GM12878 (cell line): Measurements from ENCODE around the gene RHOC. TPM values are rescaled to one million over a fixed set of nuclear protein-coding genes. Genes with fewer than 3 reads are reported as not detected.

Source experiments
- ATAC-seq: fragments of 200-7000 bp; cut with Tn5 transposase; 3 replicates; pipeline ENCODE4 v1.9.1; 2020; ENCODE audit warnings: mild to moderate bottlenecking, moderate library complexity
- BruUV-seq: library from RNA; stranded (reverse); fragments of 400-500 nt; replicated peaks from 2 replicates; lab custom pipeline; 2021; lab: Mats Ljungman, UMichigan
- CTCF ChIA-PET: fragments of 300-600 bp; sonication (Branson Sonifier 250); formaldehyde crosslinking; extraction: SDS; loops from one replicate; lab custom pipeline; 2021; ENCODE audit warnings: inconsistent platforms; lab: Yijun Ruan, JAX
- POLR2A ChIA-PET: fragments of 350-600 bp; formaldehyde crosslinking; extraction: SDS; loops from one replicate; lab custom pipeline; 2021; ENCODE audit warnings: inconsistent platforms; lab: Charles Lee
- RAD21 ChIA-PET: fragments of 300-600 bp; sonication (Branson Sonifier 250); formaldehyde crosslinking; loops from one replicate; lab custom pipeline; 2023; ENCODE audit warnings: antibody characterized with exemption; ENCODE audit not compliant: unreplicated experiment; lab: Charles Lee
- SMC1A ChIA-PET: fragments of 300-600 bp; sonication (Branson Sonifier 250); formaldehyde crosslinking; loops from one replicate; lab custom pipeline; 2023; ENCODE audit not compliant: unreplicated experiment, uncharacterized antibody; lab: Charles Lee
- DNase-seq: peaks from one replicate; pipeline ENCODE4 v3.0.0-alpha.2; 2011; ENCODE audit warnings: low read depth, low spot score
- FAIRE-seq: peaks from 3 replicates; lab custom pipeline; 2011; peaks lifted over from hg19 to GRCh38; lab: Jason Lieb, UNC
- H2AFZ ChIP-seq: 2 replicates; pipeline ENCODE4 v1.6.0; 2011; ENCODE audit warnings: low read depth, low read length, control low read depth; ENCODE audit not compliant: control insufficient read depth
- H3K27ac ChIP-seq: 2 replicates; pipeline ENCODE4 v1.5.1; 2011; ENCODE audit warnings: control low read depth; ENCODE audit not compliant: control insufficient read depth, insufficient read depth
- H3K27me3 ChIP-seq, 2 experiments: replicated peaks in 1 of 2; 2 replicates each; pipeline versions ENCODE4 v1.6.0 to v1.6.1; 2011; ENCODE audit warnings: low read length in 1 of 2; ENCODE audit not compliant: control insufficient read depth in 2 of 2, insufficient read depth in 2 of 2
- H3K36me3 ChIP-seq, 2 experiments: 2 replicates each; pipeline ENCODE4 v1.5.1; 2011; ENCODE audit warnings: low read length in 1 of 2; ENCODE audit not compliant: control insufficient read depth in 2 of 2, insufficient read depth in 2 of 2
- H3K4me1 ChIP-seq: 2 replicates; pipeline ENCODE4 v1.6.1; 2011; ENCODE audit warnings: mild to moderate bottlenecking, low read length, moderate library complexity, mixed read lengths; ENCODE audit not compliant: control insufficient read depth, insufficient read depth
- H3K4me2 ChIP-seq: 2 replicates; pipeline ENCODE4 v1.6.0; 2011; ENCODE audit warnings: control low read depth; ENCODE audit not compliant: control insufficient read depth, insufficient read depth
- H3K4me3 ChIP-seq: fragments of 200-600 bp; sonication (generic); 2 replicates; pipeline ENCODE4 v1.5.1; 2016
- H3K79me2 ChIP-seq: 2 replicates; pipeline ENCODE4 v1.6.0; 2011; ENCODE audit warnings: low read length; ENCODE audit not compliant: control insufficient read depth, insufficient read depth
- H3K9ac ChIP-seq: 2 replicates; pipeline ENCODE4 v1.8.0; 2011; ENCODE audit warnings: low read length, control low read depth, mixed read lengths; ENCODE audit not compliant: control insufficient read depth, insufficient read depth
- H3K9me3 ChIP-seq: replicated peaks from 3 replicates; pipeline ENCODE4 v1.5.1; 2011; ENCODE audit warnings: mild to moderate bottlenecking, low read length; ENCODE audit not compliant: control insufficient read depth, insufficient read depth
- H4K20me1 ChIP-seq: 2 replicates; pipeline ENCODE4 v1.6.0; 2011; ENCODE audit not compliant: control insufficient read depth, insufficient read depth
- ATF3 ChIP-seq: IDR thresholded peaks from 2 replicates; pipeline ENCODE4 v1.6.1; 2011; ENCODE audit warnings: low read depth, mild to moderate bottlenecking, low read length, moderate library complexity, borderline replicate concordance; ENCODE audit errors: extremely low read depth
- CUX1 ChIP-seq: IDR thresholded peaks from 2 replicates; pipeline ENCODE4 v1.6.1; 2012; ENCODE audit warnings: improper control_type of control experiment, low read depth, low read length; ENCODE audit not compliant: insufficient replicate concordance
- EED ChIP-seq: sonication (generic); IDR thresholded peaks from 2 replicates; pipeline ENCODE4 v1.6.1; 2016; ENCODE audit warnings: antibody characterized with exemption, low read depth
- LARP7 ChIP-seq: fragments of 450-650 bp; IDR thresholded peaks from 2 replicates; pipeline ENCODE4 v1.6.1; 2017; ENCODE audit warnings: mild to moderate bottlenecking
- NFXL1 ChIP-seq: fragments of 450-650 bp; IDR thresholded peaks from 2 replicates; pipeline ENCODE4 v1.6.1; 2017; ENCODE audit warnings: antibody characterized with exemption, mild to moderate bottlenecking, borderline replicate concordance
- PAX8 ChIP-seq: fragments of 450-650 bp; IDR thresholded peaks from 2 replicates; pipeline ENCODE4 v1.6.1; 2017; ENCODE audit warnings: mild to moderate bottlenecking, moderate library complexity
- PRDM15 ChIP-seq: fragments of 450-650 bp; formaldehyde crosslinking; IDR thresholded peaks from 2 replicates; pipeline ENCODE4 v1.4.0; 2020; ENCODE audit warnings: mild to moderate bottlenecking, moderate library complexity
- WRNIP1 ChIP-seq: IDR thresholded peaks from 2 replicates; pipeline ENCODE4 v1.6.1; 2011; ENCODE audit warnings: low read depth, low read length, improper control_type of control experiment, borderline replicate concordance
- YBX1 ChIP-seq: fragments of 450-650 bp; IDR thresholded peaks from 2 replicates; pipeline ENCODE4 v1.6.1; 2016; ENCODE audit warnings: antibody characterized with exemption
- YY1 ChIP-seq: IDR thresholded peaks from 2 replicates; pipeline ENCODE4 v1.6.1; 2011; ENCODE audit warnings: low read depth, mild to moderate bottlenecking, low read length
- ZZZ3 ChIP-seq: IDR thresholded peaks from 2 replicates; pipeline ENCODE4 v1.6.1; 2011; ENCODE audit warnings: low read depth; ENCODE audit not compliant: control insufficient read depth, insufficient read length
- whole genome bisulfite sequencing: methylation state at CpG from one replicate; pipeline ENCODE4 v1.1.6; 2016; ENCODE audit warnings: low lambda C conversion rate; ENCODE audit not compliant: insufficient replicate concordance, insufficient coverage; ENCODE audit errors: missing lambda C conversion rate; 5-methylcytosine and 5-hydroxymethylcytosine counted together
- in situ Hi-C: fragments of 300-500 bp; cut with MboI; formaldehyde crosslinking; loops from 9 replicates; pipeline ENCODE4 v1.14.3; 2018; ENCODE audit warnings: mixed read lengths
- intact Hi-C: fragments of 100-400 bp; cut with micrococcal nuclease; formaldehyde crosslinking; loops from one replicate; pipeline ENCODE4 v1.14.2; 2022; ENCODE audit not compliant: unreplicated experiment
- polyA plus RNA-seq, 11 experiments: library from polyadenylated mRNA; depleted of rRNA in 4 of 11; unstranded in 6 of 11; stranded (reverse) in 5 of 11; fragments of >200 nt; fragmentation: Nextera tagmentation in 4 of 11; fragmentation: Illumina TruSeq in 1 of 11; extraction: Ambion mirVana in 4 of 11; extraction: Trizol in 1 of 11; gene quantifications; 1 replicate in 1 of 11; 2 replicates in 10 of 11; pipeline versions ENCODE4 v1.2.1 to v1.2.3, GENCODE V29; 2011 to 2016; ENCODE audit warnings: inconsistent platforms in 2 of 11, missing spikeins in 2 of 11, low read depth in 1 of 11
- total RNA-seq, 4 experiments: library from RNA; depleted of rRNA in 3 of 4; stranded (reverse); fragments of >200 nt in 3 of 4; fragmentation: Illumina TruSeq in 1 of 4; extraction: Trizol in 1 of 4; gene quantifications; 2 replicates each; pipeline versions ENCODE4 v1.2.1 to v1.2.3, GENCODE V29; 2013 to 2021
- TF ChIP-seq, protein P1 (sequence below): fragments of 450-650 bp; IDR thresholded peaks from 2 replicates; pipeline ENCODE4 v1.6.1; 2018; ENCODE audit warnings: borderline replicate concordance, mild to moderate bottlenecking; ENCODE audit not compliant: partially characterized antibody

Gene RHOC
- total and polyA plus RNA-seq, 10 of the 15 experiments (the other 5 are each of a cell fraction or from before 2014, with no cell fraction given): 20.6 to 371 (median 158) TPM

DNA sequence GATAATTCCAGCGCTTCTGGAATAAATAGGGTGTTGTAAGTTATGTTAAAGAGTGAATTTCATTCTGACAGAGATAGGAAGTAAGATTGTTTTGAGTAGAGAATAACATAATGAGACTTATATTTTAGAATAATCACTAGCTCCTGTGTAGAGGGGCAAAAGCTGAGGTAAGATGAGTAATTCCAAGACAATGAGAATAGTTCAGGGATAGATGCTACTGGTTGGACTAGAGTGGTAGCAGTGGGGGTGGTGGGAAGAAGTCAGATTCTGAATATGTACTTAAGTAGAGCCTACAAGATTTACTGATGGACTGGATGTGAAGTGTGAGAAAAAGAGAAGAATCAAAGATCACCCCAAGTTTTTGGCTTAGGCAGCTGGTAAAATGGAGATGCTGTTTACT lies 55.7 kb downstream of the RHOC start:
- peaks cover 18% of the 10 kb centered on the region for H3K79me2 ChIP-seq
- ATAC-seq (no peak), DNase-seq (no peak), FAIRE-seq (peak; percentile 38)
- H3K4me1 ChIP-seq: no peaks in the 10 kb centered on the region
- H3K9ac ChIP-seq: no peak overlapping the region
- intact Hi-C loops (no loop called here), in situ Hi-C loops (no loop called here)
- RAD21 ChIA-PET: interaction anchor here (1.2 to 1.4 kb wide), 2 partner anchors 22 to 29 kb away, joined by 3 read pairs; no protein-coding TSS in a partner anchor
- no peak overlapping the region for H2AFZ ChIP-seq
- no peak overlapping the region for H3K27ac ChIP-seq
- peaks cover 2 to 22% of the 10 kb centered on the region in 2 experiments for H3K36me3 ChIP-seq
- H3K4me3 ChIP-seq: no peak overlapping the region
- no peaks in the 10 kb centered on the region for H4K20me1 ChIP-seq
- CTCF ChIA-PET: interaction anchor here (0.8 to 3.1 kb wide), 4 partner anchors 10 to 421 kb away, joined by 3 to 6 read pairs (median 4); no protein-coding TSS in a partner anchor
- whole genome bisulfite sequencing: 94% methylated on average over 1 of the region's 1 CpG
- no peaks in the 10 kb centered on the region for H3K27me3 ChIP-seq
- H3K4me2 ChIP-seq: no peak overlapping the region
- SMC1A ChIA-PET: interaction anchor here (1.3 to 2.0 kb wide), 4 partner anchors 8 to 14 kb away, joined by 3 to 7 read pairs (median 6); no protein-coding TSS in a partner anchor
- H3K9me3 ChIP-seq: no peaks in the 10 kb centered on the region
- POLR2A ChIA-PET: interaction anchor here (1.0 to 1.2 kb wide), 2 partner anchors 14 to 54 kb away, joined by 3 to 6 read pairs; no protein-coding TSS in a partner anchor
- BruUV-seq: TSS peak; percentile 39
- no peak for TF ChIP-seq ZZZ3
- TF ChIP-seq WRNIP1: no peak
- no peak for TF ChIP-seq LARP7
- no peak for TF ChIP-seq CUX1
- no peak for TF ChIP-seq PAX8
- TF ChIP-seq, protein P1, sequence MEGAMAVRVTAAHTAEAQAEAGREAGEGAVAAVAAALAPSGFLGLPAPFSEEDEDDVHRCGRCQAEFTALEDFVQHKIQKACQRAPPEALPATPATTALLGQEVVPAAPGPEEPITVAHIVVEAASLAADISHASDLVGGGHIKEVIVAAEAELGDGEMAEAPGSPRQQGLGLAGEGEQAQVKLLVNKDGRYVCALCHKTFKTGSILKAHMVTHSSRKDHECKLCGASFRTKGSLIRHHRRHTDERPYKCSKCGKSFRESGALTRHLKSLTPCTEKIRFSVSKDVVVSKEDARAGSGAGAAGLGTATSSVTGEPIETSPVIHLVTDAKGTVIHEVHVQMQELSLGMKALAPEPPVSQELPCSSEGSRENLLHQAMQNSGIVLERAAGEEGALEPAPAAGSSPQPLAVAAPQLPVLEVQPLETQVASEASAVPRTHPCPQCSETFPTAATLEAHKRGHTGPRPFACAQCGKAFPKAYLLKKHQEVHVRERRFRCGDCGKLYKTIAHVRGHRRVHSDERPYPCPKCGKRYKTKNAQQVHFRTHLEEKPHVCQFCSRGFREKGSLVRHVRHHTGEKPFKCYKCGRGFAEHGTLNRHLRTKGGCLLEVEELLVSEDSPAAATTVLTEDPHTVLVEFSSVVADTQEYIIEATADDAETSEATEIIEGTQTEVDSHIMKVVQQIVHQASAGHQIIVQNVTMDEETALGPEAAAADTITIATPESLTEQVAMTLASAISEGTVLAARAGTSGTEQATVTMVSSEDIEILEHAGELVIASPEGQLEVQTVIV: no peak
- no peak for TF ChIP-seq YY1
- TF ChIP-seq NFXL1: no peak
- TF ChIP-seq ATF3: no peak
- no peak for TF ChIP-seq PRDM15 (CRISPR knock-in tag)
- TF ChIP-seq YBX1: no peak
- TF ChIP-seq EED: no peak
